ENCODE results near the gene KLHL40.

DNA sequence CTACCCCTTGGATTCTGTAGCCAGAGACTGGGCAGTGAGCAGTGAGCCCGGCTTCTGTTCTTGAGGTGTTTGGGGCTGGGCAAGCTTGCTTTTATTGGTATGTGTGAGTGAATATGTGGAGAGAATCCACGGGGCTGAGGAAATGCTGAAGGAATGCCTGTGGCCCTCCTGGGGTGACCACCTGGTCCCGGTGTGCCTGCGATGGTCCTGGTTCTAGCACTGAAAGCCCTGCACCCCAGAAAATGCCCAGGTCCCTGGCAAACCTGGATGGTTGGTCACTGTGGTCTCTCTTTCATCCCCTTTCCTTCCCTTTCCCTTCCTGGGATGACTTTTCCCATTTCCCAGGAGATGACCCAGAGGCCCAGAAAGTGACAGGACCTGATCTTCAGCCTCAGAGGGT, 27.7 kb upstream of the KLHL40 start:
- TF ChIP-seq POLR2A (IDR thresholded peaks at IDR 0.05; ENCODE audit: low read depth) (no peak), POLR2AphosphoS5 (IDR thresholded peaks at IDR 0.05) (no peak), EP300 (IDR thresholded peaks at IDR 0.05) (no peak)
- TF ChIP-seq, protein P1, sequence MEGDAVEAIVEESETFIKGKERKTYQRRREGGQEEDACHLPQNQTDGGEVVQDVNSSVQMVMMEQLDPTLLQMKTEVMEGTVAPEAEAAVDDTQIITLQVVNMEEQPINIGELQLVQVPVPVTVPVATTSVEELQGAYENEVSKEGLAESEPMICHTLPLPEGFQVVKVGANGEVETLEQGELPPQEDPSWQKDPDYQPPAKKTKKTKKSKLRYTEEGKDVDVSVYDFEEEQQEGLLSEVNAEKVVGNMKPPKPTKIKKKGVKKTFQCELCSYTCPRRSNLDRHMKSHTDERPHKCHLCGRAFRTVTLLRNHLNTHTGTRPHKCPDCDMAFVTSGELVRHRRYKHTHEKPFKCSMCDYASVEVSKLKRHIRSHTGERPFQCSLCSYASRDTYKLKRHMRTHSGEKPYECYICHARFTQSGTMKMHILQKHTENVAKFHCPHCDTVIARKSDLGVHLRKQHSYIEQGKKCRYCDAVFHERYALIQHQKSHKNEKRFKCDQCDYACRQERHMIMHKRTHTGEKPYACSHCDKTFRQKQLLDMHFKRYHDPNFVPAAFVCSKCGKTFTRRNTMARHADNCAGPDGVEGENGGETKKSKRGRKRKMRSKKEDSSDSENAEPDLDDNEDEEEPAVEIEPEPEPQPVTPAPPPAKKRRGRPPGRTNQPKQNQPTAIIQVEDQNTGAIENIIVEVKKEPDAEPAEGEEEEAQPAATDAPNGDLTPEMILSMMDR (IDR thresholded peaks at IDR 0.05), result no peak

Measured in esophagus muscularis mucosa (tissue), 4 donors.